GOT3 (cell line): Measurements from ENCODE around the gene HAGH.
A peak's percentile ranks its signal among the peaks of the same experiment; 100 is the strongest.

Experiments used
- DNase-seq: peaks from one replicate; lab custom pipeline; 2025; ENCODE audit warnings: mixed read lengths; lab: John Stamatoyannopoulos, UW

HAGH gene

DNA sequence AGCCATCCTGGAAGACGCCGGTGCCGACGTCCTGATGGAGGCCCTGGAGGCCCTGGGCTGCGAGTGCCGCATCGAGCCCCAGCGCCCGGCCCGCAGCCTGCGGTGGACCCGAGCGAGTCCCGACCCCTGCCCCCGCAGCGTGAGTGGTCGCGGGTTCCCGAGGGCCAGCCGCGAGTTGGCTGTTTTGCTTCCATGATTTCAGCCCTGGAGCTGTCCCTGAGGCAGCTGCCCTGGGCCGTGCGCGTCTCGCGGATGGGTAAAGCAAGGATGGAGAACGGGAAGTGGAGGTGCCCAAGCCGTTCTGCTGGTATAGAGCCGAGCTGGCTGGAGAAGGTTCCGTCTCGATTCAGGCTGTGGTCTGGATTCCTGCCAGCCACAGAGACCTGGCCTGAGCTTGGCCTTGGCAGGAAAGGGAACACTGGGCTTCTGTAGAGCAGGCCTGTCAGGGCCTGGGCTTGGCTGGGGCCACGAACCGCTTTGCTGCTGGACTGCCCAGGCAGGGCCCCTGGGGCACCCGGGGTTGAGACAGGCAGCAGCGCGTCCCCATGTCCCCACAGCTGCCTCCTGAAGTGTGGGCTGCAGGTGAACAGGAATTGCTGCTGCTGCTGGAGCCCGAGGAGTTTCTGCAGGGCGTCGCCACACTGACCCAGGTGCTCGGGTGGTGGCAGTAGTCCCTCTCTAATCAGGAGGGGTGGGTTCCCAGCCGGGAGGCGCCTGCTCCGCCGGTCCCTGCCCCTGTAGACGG lies 52.8 kb downstream of the HAGH start:
- no peak for DNase-seq

DNA sequence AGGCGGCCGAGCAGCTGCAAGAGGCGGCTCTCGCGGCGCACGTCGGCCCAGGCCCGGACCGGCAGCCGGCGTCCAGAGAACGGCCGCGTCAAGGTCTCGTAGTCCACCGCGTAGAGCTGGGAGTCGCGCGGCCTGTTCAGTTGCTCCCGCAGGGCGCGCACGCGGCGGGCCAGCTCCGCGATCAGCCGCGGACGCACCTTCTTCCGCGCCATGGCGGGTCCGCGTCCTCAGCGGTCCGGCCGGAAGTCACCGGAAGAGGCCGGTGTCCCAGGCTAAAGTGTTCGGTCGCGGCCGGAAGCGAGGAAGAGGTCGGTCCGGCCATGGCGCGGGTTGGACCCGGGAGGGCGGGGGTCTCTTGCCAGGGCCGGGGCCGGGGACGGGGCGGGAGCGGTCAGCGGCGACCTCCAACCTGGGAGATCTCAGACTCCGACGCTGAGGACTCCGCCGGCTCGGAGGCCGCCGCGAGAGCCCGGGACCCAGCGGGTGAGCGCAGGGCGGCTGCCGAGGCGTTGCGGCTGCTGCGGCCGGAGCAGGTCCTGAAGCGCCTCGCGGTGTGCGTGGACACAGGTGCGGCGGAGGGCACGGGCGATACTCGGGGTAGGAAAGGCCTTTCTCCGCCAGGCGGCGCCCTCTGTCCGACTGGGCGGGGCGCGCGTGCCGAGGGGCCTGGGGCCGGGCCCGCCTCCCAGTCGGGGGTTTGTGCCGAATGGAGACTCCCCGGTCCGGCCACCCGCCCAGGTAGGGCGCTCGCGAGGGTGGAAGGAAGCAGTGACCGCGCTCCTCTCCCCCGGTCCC lies 53.5 kb downstream of the HAGH start, which contains the start of gene MRPS34:
TSS of gene MRPS34 (minus strand) at position 227 of the 795 bp plus-strand sequence. CDS start at position 212, 15 bp downstream.
- peak; percentile 63 for DNase-seq

DNA sequence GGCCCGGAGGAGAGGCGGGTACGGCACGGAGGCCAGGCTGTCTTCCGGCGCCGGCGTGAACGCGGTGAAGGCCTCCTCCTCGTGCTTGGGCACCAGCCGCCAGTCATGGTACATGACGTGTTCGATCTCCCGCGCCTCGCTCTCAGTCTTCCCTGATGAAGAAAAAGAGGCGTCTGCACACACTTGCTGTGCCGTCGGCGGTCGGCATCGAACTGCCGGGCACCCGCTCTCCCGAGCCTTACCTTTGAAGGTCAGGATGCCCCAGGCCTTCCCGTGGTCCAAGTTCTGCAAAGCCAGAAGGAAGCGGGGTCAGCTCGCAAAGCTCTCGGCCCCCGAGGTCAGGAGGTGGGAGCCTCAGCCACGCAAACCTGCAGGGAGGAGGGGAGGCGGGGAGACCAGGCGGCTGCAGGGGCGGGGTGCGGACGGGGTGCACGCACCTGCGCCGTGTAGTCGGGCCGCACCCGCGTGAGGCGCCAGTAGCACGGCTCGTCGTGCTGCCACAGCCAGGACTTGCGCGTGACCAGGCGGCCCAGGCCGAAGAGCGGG lies 54.2 kb downstream of the HAGH start, which contains the start of gene EME2:
TSS of gene EME2 (plus strand) at position 449 of the 546 bp plus-strand sequence. CDS start 418 bp downstream, outside the sequence.
- no peak for DNase-seq

- no peak for DNase-seq
Measured at GRCh38 chr16:1771864-1772361, 54.7 kb downstream of the HAGH start.

GRCh38 chr16:1771188-1771863 lies 55.3 kb downstream of the HAGH start, which contains the start of gene NME3:
TSS of gene NME3 (minus strand) at chr16:1771543. CDS start at chr16:1771534, 9 bp downstream.
- DNase-seq: peak; percentile 34

- peak; percentile 28 for DNase-seq
Measured at GRCh38 chr16:1770328-1771187, 56.1 kb downstream of the HAGH start.

GRCh38 chr16:1769402-1770300 lies 57.0 kb downstream of the HAGH start:
- DNase-seq: no peak

GRCh38 chr16:1768767-1769401 lies 57.7 kb downstream of the HAGH start:
- no peak for DNase-seq

DNA sequence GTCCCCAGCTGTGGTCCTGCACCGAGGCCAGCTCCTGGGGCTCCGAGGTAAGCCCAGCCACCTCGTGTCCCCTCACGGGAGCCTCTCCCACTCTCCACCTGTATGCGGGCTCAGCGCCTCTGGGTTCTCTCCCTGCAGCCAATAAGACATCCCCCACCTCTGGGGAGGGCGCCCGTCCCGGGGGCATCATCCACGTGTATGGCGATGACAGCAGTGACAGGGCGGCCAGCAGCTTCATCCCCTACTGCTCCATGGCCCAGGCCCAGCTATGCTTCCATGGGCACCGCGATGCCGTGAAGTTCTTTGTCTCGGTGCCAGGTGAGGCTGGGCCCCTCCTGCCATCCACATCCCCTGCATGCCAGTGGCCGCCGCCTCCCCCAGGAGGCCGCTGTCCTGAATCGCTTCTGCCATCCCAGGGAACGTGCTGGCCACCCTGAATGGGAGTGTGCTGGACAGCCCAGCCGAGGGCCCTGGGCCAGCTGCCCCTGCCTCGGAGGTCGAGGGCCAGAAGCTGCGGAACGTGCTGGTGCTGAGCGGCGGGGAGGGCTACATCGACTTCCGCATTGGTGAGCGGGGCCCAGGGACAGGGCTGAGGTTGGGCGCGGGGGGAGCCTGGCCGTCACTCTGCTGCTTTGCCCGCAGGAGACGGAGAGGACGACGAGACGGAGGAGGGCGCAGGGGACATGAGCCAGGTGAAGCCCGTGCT lies 58.4 kb downstream of the HAGH start:
- DNase-seq: no peak

GRCh38 chr16:1767116-1767994 lies 59.3 kb downstream of the HAGH start:
- DNase-seq: no peak

- DNase-seq: no peak
Measured at GRCh38 chr16:1766701-1767100, 59.9 kb downstream of the HAGH start.

DNA sequence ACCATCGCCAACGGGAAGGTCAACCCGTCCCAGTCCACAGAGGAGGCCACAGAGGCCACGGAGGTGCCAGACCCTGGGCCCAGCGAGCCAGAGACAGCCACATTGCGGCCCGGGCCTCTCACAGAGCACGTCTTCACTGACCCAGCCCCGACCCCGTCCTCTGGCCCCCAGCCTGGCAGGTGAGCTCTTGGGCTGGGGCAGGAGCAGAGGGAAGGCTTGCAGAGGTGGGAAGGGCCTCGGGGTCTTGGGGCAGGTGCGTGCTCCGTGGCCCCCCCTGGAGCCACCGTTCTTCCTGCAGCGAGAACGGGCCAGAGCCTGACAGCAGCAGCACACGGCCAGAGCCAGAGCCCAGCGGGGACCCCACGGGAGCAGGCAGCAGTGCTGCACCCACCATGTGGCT lies 60.4 kb downstream of the HAGH start:
- no peak for DNase-seq

DNA sequence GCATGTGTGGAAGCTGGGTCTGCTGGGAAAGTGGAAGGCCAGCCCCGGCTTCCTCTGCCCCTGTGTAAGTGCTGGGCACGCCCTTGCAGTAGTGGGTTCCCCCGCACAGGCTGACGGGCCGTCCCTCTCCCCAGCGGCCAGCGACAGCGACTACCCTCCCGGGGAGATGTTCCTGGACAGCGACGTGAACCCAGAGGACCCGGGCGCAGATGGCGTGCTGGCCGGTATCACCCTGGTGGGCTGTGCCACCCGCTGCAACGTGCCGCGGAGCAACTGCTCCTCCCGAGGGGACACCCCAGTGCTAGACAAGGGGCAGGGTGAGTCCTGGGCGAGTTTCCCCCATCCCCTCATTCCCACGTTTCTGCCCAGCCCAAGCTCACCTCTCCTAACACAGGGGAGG lies 60.8 kb downstream of the HAGH start:
- DNase-seq: no peak

GRCh38 chr16:1764971-1765370 lies 61.7 kb downstream of the HAGH start:
- no peak for DNase-seq

DNA sequence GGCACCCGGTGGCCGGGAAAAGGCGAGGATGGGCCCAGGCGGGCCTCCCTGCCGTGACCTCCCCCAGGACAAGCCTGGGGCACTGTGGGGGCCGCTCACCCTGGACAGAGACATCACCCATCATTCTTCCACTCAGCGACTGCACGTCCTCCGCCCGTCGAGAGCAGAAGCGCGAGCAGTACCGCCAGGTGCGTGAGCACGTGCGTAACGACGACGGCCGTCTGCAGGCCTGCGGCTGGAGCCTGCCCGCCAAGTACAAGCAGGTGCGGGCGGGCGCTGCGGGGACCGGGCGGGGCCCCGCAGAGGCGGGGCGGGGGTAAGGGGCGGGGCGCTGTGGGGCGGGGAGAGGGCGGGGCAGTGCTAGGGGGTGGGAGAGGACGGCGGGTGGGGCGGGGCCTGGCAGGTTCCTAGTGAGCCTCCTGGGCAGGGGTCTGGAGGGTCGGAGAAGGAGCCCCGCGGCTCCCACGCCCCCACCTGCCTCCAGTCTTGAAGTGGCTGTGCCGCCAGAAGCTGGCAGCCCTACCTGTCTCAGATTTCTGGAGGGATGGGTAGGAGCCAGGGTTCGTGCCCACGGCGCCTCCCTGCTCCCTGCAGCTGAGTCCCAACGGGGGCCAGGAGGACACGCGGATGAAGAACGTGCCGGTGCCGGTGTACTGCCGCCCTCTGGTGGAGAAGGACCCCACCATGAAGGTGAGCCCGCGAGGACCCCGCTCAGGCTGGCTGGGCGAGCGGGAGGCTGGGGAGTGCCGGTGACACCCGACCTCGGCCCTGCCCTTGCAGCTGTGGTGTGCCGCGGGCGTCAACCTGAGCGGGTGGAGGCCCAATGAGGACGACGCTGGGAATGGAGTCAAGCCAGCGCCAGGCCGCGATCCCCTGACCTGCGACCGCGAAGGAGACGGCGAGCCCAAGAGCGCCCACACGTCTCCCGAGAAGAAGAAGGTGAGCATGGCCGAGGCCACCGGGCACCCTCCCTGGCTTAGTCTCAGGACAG lies 62.8 kb downstream of the HAGH start:
- no peak for DNase-seq

DNA sequence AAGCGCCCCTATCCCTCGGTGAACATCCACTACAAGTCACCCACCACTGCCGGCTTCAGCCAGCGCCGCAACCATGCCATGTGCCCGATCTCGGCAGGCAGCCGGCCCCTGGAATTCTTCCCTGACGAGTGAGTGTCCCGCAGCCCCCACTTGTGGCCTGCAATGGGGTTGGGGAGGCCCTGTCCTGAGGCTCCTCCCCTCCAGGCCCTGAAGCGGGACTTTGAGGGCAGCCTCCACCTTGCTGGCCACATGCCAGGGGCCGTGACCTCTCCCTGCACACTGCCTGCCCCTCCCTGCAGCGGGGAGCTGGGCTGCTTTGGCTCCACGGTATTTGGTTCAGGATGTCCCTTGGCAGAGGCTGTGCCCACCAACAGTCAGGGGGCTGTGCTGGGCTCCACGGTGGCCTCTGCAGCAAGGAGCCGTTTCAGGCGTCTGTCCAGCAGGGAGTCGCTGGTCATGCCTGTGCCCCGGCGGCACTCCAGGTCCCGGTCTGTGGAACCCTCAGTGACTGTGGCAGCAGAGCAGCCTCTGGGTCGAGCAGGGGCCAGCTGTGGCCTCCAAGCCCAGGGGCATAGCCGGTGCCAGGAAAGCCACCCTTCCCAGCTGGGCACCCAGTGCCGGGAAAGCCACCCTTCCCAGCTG lies 63.6 kb downstream of the HAGH start:
- no peak for DNase-seq
